ENCODE results near the gene AFF2.

Gene AFF2

GRCh38 chrX:148537556-148538182, 37.3 kb downstream of the AFF2 start:
- no peak for DNase-seq

GRCh38 chrX:148538582-148538981, 38.2 kb downstream of the AFF2 start:
- DNase-seq = no peak

GRCh38 chrX:148540114-148540513, 39.7 kb downstream of the AFF2 start:
- no peak for DNase-seq

- DNase-seq = no peak
Observed at GRCh38 chrX:148540671-148541583, 40.5 kb downstream of the AFF2 start.

DNA sequence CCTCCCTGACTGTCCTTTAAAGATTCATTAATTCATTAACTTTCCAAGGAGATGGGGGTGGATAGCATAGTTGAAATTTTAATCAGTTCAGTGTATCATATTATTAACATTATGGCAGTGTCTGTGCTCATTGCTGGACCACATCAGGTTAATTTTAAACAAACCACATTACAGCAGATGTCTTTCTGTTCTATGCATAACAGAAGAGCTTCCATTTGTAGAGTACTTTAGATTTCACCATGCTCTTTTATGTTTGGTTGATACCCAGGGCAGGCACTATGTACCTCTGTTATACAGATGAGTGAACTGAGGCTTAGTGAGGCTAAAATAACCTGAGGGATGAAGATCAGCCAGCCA, 41.1 kb downstream of the AFF2 start:
- DNase-seq = no peak

- DNase-seq = no peak
Observed at GRCh38 chrX:148542481-148543255, 42.3 kb downstream of the AFF2 start.

GRCh38 chrX:148552775-148553174, 52.4 kb downstream of the AFF2 start:
- no peak for DNase-seq

DNA sequence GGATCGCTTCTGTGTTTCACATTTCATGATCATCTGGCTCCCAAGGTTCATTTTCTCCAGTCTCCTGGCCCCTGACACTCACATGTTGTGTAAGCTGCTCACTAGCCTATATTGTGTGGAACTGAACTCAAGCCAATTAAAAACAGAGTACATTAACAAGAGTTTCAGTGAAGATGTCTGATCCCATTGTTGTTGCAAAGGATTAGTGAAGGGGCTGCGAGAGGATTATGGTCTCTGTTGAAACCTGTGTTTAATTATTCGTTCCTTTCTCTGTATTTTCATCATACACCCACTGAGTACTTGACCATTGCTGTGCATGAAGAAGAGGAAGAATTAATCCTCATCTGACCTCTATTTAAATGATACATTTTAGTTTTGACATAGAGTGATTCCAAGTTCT, 54.7 kb downstream of the AFF2 start:
- no peak for DNase-seq

- DNase-seq = no peak
Observed at GRCh38 chrX:148555571-148556243, 55.3 kb downstream of the AFF2 start.

GRCh38 chrX:148556498-148556897, 56.1 kb downstream of the AFF2 start:
- DNase-seq = no peak

GRCh38 chrX:148562846-148563245, 62.4 kb downstream of the AFF2 start:
- no peak for DNase-seq

GRCh38 chrX:148567229-148567628, 66.8 kb downstream of the AFF2 start:
- DNase-seq = no peak

GRCh38 chrX:148567779-148568178, 67.4 kb downstream of the AFF2 start:
- DNase-seq = no peak

GRCh38 chrX:148568763-148569162, 68.3 kb downstream of the AFF2 start:
- DNase-seq = no peak

DNA sequence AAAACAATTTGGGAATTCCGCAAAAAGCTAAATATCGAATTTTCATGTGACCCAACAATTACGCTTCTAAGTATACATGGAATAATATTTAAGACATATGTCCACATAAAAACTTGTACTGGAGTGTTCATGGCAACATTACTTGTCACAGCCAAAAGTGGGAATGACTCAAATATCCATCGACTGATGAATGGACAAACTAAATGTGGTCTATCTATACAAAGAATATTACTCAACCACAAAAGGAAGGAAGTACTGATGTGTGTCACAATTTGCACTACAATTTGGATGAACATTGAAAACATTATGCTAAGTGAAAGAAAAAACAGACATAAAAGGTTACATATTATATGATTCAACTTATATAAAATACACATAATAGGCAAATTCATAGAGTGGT, 71.9 kb downstream of the AFF2 start:
- DNase-seq = no peak

DNA sequence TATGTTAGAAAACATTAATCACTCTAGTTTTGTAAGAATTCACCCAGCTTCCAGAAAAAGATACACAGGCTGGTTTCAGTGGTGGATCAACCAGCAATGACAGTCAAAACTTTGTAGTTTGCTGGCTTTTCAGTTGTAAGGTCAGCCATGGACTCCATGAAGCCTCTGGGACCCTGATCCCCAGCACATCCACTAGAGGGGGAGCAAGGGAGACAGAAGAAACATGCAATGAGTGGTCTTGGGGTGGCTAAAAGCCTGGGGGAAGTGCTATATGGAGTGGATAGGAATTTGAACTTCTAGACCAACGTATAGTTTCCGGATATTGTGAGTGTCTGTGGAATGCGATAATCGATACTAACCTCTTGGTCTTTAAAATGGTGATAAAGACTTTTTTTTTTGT, 72.7 kb downstream of the AFF2 start:
- DNase-seq = no peak

GRCh38 chrX:148574237-148574973, 74.0 kb downstream of the AFF2 start:
- DNase-seq = no peak

- no peak for DNase-seq
Observed at GRCh38 chrX:148576396-148576795, 76.0 kb downstream of the AFF2 start.

DNA sequence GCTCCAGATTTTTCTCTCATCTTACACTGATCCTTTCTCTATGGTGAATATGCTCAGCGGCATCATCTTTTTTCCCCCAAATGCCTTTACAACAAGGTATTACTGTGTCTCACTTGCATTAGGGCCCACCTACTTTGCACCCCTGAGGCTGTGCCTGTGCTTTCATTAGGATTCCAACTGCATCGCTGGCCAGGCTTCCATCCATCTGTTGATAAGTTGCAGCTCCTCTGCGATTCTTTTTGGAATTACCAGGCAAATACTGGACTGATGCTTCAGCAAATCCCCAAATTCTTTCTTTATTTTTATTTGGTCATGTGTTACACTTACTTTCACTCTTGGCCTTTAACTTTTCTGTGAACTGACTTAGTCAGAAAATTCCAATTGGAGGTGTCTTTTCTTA, 77.3 kb downstream of the AFF2 start:
- DNase-seq = no peak

GRCh38 chrX:148580016-148580415, 79.6 kb downstream of the AFF2 start:
- DNase-seq = no peak

- DNase-seq = no peak
Observed at GRCh38 chrX:148582353-148582752, 81.9 kb downstream of the AFF2 start.

DNA sequence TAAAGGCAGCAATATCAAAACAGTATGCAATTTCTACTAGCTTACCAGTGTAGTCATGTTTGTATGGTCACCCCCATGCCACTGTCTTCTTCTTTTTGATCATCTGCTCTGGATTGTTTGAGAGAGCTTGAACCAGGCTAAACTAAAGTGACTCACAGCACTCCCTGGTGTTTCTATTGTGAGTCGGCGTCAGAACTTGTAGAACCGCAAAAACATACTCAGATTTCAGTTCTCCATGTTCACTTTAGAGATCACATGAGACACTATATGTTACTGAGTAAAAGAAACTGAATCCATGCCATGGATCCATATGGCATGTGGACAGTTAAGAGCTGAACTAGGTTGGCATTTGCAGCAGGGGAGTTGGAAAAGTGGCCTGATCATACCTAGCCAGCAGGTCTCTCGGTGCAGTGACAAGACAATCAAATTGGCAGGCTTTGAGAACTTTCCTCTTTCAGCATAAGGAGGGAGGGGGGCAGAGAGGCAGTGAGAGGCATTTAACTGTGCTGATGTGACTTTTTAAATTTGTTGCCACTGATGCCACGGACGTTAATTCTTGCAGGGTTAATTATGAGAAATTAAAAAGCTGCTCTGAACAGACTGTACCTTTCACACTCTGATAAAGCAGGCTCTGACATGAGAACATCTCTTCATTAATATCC, 88.4 kb downstream of the AFF2 start:
- DNase-seq = no peak

Data from activated gamma-delta T cell (primary cell).